Fibroblast of lung (primary cell): ENCODE data around the gene VEGFC.

Experiments used
- EZH2 ChIP-seq: IDR thresholded peaks from 2 replicates; pipeline ENCODE4 v1.5.1; 2012; ENCODE audit warnings: low read length, control low read depth, mild to moderate bottlenecking; ENCODE audit errors: missing control alignments
- TF ChIP-seq, protein P1 (sequence below), 2 donors: IDR thresholded peaks in 1 of 2; conservative IDR thresholded peaks in 1 of 2; 1 replicate in 1 of 2; 2 replicates in 1 of 2; pipeline ENCODE4 v1.5.1; 2011 to 2012; ENCODE audit warnings: low read length in 2 of 2, control low read depth in 1 of 2, inconsistent platforms in 1 of 2, low read depth in 1 of 2, mild to moderate bottlenecking in 1 of 2

DNA sequence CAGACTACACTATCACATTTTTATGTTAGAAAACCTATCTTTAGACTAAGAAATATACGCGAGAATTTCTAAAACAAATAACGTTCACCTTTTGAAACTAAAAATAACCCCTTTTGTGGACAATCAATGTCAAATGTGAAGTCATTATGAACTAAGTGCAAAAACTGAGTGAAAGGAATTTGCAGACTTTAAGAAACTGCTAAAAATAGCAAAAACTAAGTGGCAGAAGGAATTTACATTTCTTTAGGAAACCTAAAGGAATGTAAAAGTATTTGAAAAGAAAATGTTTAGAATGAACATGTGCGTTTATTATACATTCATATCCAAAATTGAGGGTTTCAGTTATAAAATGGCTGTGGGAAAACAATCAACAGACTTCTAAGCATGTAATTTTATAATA, 58.3 kb downstream of the VEGFC start:
- TF ChIP-seq, protein P1, sequence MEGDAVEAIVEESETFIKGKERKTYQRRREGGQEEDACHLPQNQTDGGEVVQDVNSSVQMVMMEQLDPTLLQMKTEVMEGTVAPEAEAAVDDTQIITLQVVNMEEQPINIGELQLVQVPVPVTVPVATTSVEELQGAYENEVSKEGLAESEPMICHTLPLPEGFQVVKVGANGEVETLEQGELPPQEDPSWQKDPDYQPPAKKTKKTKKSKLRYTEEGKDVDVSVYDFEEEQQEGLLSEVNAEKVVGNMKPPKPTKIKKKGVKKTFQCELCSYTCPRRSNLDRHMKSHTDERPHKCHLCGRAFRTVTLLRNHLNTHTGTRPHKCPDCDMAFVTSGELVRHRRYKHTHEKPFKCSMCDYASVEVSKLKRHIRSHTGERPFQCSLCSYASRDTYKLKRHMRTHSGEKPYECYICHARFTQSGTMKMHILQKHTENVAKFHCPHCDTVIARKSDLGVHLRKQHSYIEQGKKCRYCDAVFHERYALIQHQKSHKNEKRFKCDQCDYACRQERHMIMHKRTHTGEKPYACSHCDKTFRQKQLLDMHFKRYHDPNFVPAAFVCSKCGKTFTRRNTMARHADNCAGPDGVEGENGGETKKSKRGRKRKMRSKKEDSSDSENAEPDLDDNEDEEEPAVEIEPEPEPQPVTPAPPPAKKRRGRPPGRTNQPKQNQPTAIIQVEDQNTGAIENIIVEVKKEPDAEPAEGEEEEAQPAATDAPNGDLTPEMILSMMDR (conservative IDR thresholded peaks at IDR 0.05 in 1 of 2, IDR thresholded peaks at IDR 0.05 in 1 of 2; ENCODE audit: low read depth in 1 of 2, low read length in 2 of 2) = no peak
- no peak for TF ChIP-seq EZH2
